Measurements from ENCODE around the gene CELF2. TPM values are rescaled to one million over a fixed set of nuclear protein-coding genes. Genes with fewer than 3 reads are reported as not detected.

Gene CELF2
- total RNA-seq, 1 donor from 2014 or later = 14.4 TPM

GRCh38 chr10:10977226-10977956 is 40.3 kb upstream of the CELF2 start:
- H3K9me3 Mint-ChIP-seq = no peaks in the 10 kb centered on the region
- H3K27me3 Mint-ChIP-seq = peaks cover 56% of the 10 kb centered on the region

DNA sequence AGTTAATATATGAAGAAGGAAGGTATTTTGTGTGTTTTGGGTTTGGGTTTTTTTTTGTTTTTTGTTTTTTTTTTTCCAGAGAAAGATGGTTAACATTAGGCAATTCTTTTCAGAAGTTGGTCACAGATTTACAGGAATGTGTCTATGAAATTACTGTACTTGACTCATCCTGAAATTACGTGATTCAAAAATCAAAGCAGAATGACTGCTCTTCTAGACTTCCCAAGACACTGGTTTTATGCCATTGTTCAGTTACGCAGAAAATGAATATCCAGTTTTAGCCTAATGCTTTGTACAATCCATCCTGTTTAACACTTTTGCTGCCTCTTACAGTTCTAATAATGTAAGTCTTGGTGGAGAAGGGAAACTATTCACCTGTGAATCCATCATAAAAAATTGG is 39.7 kb upstream of the CELF2 start:
- no peak for TF ChIP-seq CTCF (conservative IDR thresholded peaks at IDR 0.05)
- Mint-ChIP-seq H3K27ac (no peak overlapping the region), H3K4me1 (ENCODE audit: unreplicated experiment) (no peaks in the 10 kb centered on the region)

More at GRCh38 chr10:10977226-10977956, 40.3 kb upstream of the CELF2 start:
- no peaks in the 10 kb centered on the region for H3K36me3 Mint-ChIP-seq
- no peak overlapping the region for H3K4me3 Mint-ChIP-seq
- no peaks in the 10 kb centered on the region for H3K4me1 Mint-ChIP-seq (ENCODE audit: unreplicated experiment)
- DNase-seq (ENCODE audit: extremely low spot score, unreplicated experiment) = no peak
- no peak overlapping the region for H3K27ac Mint-ChIP-seq
- TF ChIP-seq CTCF (conservative IDR thresholded peaks at IDR 0.05) = no peak

GRCh38 chr10:10985361-10985760 is 32.3 kb upstream of the CELF2 start:
- Mint-ChIP-seq H3K4me1 (ENCODE audit: unreplicated experiment) (no peaks in the 10 kb centered on the region), H3K36me3 (no peaks in the 10 kb centered on the region), H3K27ac (no peak overlapping the region), H3K9me3 (no peaks in the 10 kb centered on the region), H3K27me3 (peaks cover 9% of the 10 kb centered on the region), H3K4me3 (no peak overlapping the region)
- TF ChIP-seq CTCF (conservative IDR thresholded peaks at IDR 0.05) = no peak
- DNase-seq (ENCODE audit: extremely low spot score, unreplicated experiment) = no peak

More for the DNA sequence above, 39.7 kb upstream of the CELF2 start:
- H3K9me3 Mint-ChIP-seq = no peaks in the 10 kb centered on the region
- peaks cover 52% of the 10 kb centered on the region for H3K27me3 Mint-ChIP-seq
- H3K36me3 Mint-ChIP-seq = no peaks in the 10 kb centered on the region
- H3K4me3 Mint-ChIP-seq = no peak overlapping the region
- no peak for DNase-seq (ENCODE audit: extremely low spot score, unreplicated experiment)

DNA sequence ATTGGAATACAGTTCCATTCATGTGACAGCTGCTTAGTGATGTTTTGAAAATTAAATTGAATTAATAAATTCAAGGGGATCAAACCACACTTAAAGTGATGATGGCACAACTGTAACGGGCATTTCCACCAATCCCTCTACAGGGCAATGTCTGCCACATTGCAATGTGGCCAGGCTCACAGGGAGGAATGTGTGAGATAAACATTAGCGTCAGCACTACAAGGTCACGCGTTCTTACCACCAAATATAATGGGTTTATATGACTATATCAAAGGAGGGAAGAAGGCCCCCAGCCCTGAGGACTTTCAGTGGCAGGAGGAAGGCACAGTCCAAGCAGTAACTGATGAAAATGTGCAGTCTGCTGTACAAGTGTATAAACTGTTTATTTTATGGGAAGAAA is 31.1 kb upstream of the CELF2 start:
- no peak for TF ChIP-seq CTCF (conservative IDR thresholded peaks at IDR 0.05)
- H3K36me3 Mint-ChIP-seq = no peaks in the 10 kb centered on the region
- DNase-seq (ENCODE audit: extremely low spot score, unreplicated experiment) = no peak
- peaks cover 11% of the 10 kb centered on the region for H3K27me3 Mint-ChIP-seq
- no peak overlapping the region for H3K27ac Mint-ChIP-seq
- no peak overlapping the region for H3K4me3 Mint-ChIP-seq
- H3K9me3 Mint-ChIP-seq = no peaks in the 10 kb centered on the region
- H3K4me1 Mint-ChIP-seq (ENCODE audit: unreplicated experiment) = no peaks in the 10 kb centered on the region

- Mint-ChIP-seq H3K27ac (no peak overlapping the region), H3K4me1 (ENCODE audit: unreplicated experiment) (no peaks in the 10 kb centered on the region), H3K36me3 (no peaks in the 10 kb centered on the region), H3K9me3 (no peaks in the 10 kb centered on the region), H3K4me3 (no peak overlapping the region), H3K27me3 (peaks cover 16% of the 10 kb centered on the region)
- DNase-seq (ENCODE audit: extremely low spot score, unreplicated experiment) = no peak
- no peak for TF ChIP-seq CTCF (conservative IDR thresholded peaks at IDR 0.05)
Observed at GRCh38 chr10:10987111-10987510, 30.6 kb upstream of the CELF2 start.

All from type B pancreatic cell (in vitro differentiated cells).